NK-92 treated with Interleukin-12 subunit alpha and Interleukin-12 subunit beta, amount 100 ng/mL, for 24 hours (cell line): ENCODE data around the gene CATSPERZ.

Source experiments
- DNase-seq: peaks from one replicate; lab custom pipeline; 2025; lab: John Stamatoyannopoulos, UW

CATSPERZ gene

GRCh38 chr11:64299847-64300648, at the start of gene CATSPERZ:
TSS of gene CATSPERZ (plus strand) at chr11:64300358. CDS start at chr11:64300411, 53 bp downstream.
- DNase-seq = no peak

GRCh38 chr11:64250415-64251015, 49.6 kb upstream of the CATSPERZ start:
- no peak for DNase-seq

- DNase-seq = peak; percentile 32
These were observed 49.0 kb upstream of the CATSPERZ start, which contains the start of gene PLCB3 for GRCh38 chr11:64251016-64251752. TSS of gene PLCB3 (plus strand) at chr11:64251530. CDS start at chr11:64251650, 120 bp downstream.

- DNase-seq = no peak
These were observed 48.5 kb upstream of the CATSPERZ start for GRCh38 chr11:64251753-64252002.

- DNase-seq = no peak
These were observed 47.9 kb upstream of the CATSPERZ start for GRCh38 chr11:64252003-64252872.

- DNase-seq = no peak
These were observed 47.1 kb upstream of the CATSPERZ start for GRCh38 chr11:64253043-64253442.

GRCh38 chr11:64253481-64253880, 46.7 kb upstream of the CATSPERZ start:
- no peak for DNase-seq

GRCh38 chr11:64254326-64254725, 45.8 kb upstream of the CATSPERZ start:
- no peak for DNase-seq

GRCh38 chr11:64255135-64256128, 44.7 kb upstream of the CATSPERZ start:
- no peak for DNase-seq

- no peak for DNase-seq
These were observed 43.9 kb upstream of the CATSPERZ start for GRCh38 chr11:64256300-64256699.

- no peak for DNase-seq
These were observed 41.8 kb upstream of the CATSPERZ start for GRCh38 chr11:64258356-64258755.

- no peak for DNase-seq
These were observed 41.1 kb upstream of the CATSPERZ start for GRCh38 chr11:64258946-64259532.

- DNase-seq = peak; percentile 53
These were observed 40.6 kb upstream of the CATSPERZ start for GRCh38 chr11:64259533-64260067.

GRCh38 chr11:64260147-64260708, 39.9 kb upstream of the CATSPERZ start:
- DNase-seq = no peak

GRCh38 chr11:64261556-64262080, 38.5 kb upstream of the CATSPERZ start:
- DNase-seq = no peak

- DNase-seq = no peak
These were observed 37.7 kb upstream of the CATSPERZ start for GRCh38 chr11:64262271-64263002.

GRCh38 chr11:64263021-64263946, 36.9 kb upstream of the CATSPERZ start:
- no peak for DNase-seq

GRCh38 chr11:64263947-64264317, 36.2 kb upstream of the CATSPERZ start:
- DNase-seq = no peak
